HG03521 (cell line): Measurements from ENCODE around the gene DDX19B.
A peak's percentile ranks its signal among the peaks of the same experiment; 100 is the strongest.
"Not testable (repeated sequence)": the region's sequence is repeated elsewhere in the genome, so short reads cannot be mapped to it uniquely, and the experiment has no call there.

ENCODE experiments used
- ATAC-seq: cut with Tn5 transposase; IDR thresholded peaks from one replicate; pipeline ENCODE4 v1.9.1; 2021; ENCODE audit warnings: mild to moderate bottlenecking, moderate library complexity; ENCODE audit not compliant: unreplicated experiment

The DDX19B gene

GRCh38 chr16:70345840-70346239 is 46.9 kb downstream of the DDX19B start:
- no peak for ATAC-seq

GRCh38 chr16:70348991-70349390 is 50.0 kb downstream of the DDX19B start:
- ATAC-seq, result no peak

- no peak for ATAC-seq
Observed at GRCh38 chr16:70349783-70350182, 50.8 kb downstream of the DDX19B start.

GRCh38 chr16:70359552-70359951 is 60.6 kb downstream of the DDX19B start:
- no peak for ATAC-seq

GRCh38 chr16:70364399-70364798 is 65.4 kb downstream of the DDX19B start:
- ATAC-seq, result no peak

GRCh38 chr16:70370145-70370544 is 71.2 kb downstream of the DDX19B start:
- ATAC-seq, result not testable (repeated sequence)

- no peak for ATAC-seq
Observed at GRCh38 chr16:70370924-70371323, 71.9 kb downstream of the DDX19B start.

- no peak for ATAC-seq
Observed at GRCh38 chr16:70372921-70373728, 74.1 kb downstream of the DDX19B start.

GRCh38 chr16:70374213-70374612 is 75.2 kb downstream of the DDX19B start:
- ATAC-seq, result no peak

- ATAC-seq, result no peak
Observed at GRCh38 chr16:70375636-70376611, 76.9 kb downstream of the DDX19B start.

- no peak for ATAC-seq
Observed at GRCh38 chr16:70377782-70378181, 78.8 kb downstream of the DDX19B start.

GRCh38 chr16:70378869-70379493 is 80.0 kb downstream of the DDX19B start:
- ATAC-seq, result no peak

- peak; percentile 7 for ATAC-seq
Observed at GRCh38 chr16:70380248-70380918, 81.4 kb downstream of the DDX19B start.

GRCh38 chr16:70380919-70381603 is 82.1 kb downstream of the DDX19B start:
- ATAC-seq, result peak; percentile 93

GRCh38 chr16:70381604-70382342 is 82.8 kb downstream of the DDX19B start:
- ATAC-seq, result peak; percentile 22

- no peak for ATAC-seq
Observed at GRCh38 chr16:70383421-70383960, 84.5 kb downstream of the DDX19B start.
